Stimulated activated CD8-positive, alpha-beta memory T cell treated with anti-CD3 and anti-CD28 coated beads, Interleukin-2, amount 100 ng/mL, for 1 hour (primary cell): Measurements from ENCODE around the gene HPGD.

Source experiments
- DNase-seq, 2 donors: peaks; one replicate each; pipeline ENCODE4 v3.0.0-alpha.2; 2020; ENCODE audit warnings: low read depth in 2 of 2

HPGD gene

DNA sequence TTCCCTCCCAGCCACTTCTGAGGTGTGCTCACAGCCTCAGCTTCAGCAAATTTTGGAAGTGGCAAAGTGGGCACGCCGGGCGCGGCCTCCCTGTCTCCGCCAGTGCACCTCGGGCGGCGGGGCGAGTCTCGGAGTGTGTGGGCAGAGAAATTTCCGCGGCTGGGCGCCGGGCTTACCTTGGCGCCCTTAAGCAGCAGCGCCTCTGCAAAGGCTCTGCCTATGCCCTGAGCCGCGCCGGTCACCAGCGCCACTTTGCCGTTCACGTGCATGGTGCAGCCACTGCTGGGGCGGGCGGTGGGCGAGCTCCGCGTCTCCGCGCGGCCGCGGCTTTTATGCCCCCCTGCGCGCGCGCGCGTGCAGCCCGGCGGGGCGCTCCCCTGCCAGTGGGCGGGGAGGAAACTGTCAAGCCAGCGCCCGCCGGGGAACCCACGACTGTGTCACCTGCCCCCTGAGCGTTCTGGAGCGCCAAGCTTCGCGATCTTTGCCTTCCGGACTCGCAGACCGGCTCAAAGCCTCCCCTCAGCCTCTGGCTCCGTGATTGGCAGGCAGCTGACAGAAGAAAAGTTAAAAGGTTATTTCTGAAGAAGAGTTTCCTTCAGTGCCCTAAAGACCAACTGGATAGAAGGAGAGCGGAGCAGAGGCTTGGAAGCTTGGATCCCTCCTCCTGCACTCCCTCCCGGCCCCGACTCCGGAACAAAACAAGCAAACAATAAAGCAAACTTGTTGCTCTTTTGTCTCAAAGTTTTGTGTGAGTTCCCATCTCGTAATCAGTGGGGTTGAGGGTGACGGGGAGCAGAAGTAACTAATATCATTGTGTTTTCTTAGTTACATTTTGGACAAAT is at the start of gene HPGD:
Gene HPGD (minus strand): TSS at position 306 of the 842 bp plus-strand sequence. CDS start 37 bp downstream, at position 269.
- DNase-seq, result peak; percentile 35 to 44

DNA sequence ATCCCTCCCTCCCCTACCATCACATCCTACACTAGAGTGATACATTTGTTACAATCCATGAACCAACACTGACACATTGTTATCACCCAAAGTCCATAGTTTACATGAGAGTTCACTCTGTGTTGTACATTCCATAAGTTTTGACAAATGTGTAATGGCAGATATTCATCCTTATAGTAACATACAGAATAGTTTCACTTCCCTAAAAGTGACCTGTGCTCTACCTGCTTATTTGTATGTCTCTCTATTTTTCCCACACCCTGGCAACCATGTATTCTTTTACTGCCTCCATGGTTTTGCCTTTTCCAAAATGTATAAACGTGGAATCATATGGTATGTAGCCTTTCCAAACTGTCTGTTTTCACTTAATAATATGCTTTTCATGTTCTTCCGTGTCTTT is 42.2 kb upstream of the HPGD start:
- no peak for DNase-seq

DNA sequence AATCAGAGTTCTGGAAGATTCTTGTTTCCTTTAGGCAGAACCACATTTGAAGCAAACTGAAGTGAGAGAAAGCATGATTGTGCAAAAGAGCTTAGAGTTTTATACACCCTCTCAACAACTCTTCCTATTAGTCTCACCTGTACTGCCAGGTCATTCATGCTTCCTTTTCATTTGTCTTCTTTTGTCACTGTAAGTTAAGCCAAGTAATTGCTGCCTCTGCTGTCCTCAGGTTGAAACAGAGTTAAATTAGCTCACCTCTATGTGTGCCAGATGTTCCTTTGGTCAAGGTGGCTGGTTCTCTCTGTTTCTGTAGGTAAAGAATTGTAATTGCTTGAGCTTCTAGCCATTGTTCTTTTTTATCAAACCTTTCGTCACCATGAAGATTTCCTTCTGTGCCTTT is 41.1 kb upstream of the HPGD start:
- DNase-seq, result no peak

DNA sequence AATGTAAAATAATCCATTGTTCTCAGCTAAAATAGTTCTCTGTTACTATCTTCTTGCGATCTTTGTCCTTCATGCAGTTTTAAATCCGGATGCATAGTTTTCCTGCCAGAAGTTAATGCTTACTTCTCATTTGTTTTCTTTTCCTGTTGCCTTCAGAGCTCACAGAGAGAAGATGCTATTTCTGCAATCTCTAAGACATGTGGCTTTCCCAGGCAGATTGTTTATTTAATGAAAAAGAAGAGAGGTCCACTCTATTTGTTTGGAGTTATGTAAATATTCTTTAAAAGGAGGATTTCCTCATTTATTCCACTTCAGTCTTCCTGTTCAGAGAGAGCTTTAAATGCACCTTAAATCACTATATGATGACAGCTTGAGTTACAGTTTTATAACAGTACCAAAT is 39.3 kb upstream of the HPGD start:
- DNase-seq, result no peak

DNA sequence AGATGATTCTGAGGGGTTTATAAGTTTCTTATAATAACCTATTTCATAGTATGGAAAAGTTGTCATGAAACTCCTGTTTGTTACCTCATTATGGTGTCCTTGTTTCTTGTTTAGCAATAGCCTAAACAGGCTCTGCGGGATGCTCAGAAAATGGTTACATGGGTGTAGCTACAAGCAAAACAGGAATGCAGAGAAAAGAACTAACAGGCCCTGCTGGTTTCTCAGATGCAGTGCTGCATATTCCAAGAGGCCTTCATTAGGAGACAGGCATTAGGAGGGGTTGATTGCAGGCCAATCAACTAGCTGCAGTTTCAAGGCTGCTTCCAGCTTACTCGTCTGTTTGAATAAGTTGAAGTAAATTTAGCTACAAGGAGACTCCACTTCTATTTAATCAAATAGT is 37.6 kb upstream of the HPGD start:
- DNase-seq, result no peak

DNA sequence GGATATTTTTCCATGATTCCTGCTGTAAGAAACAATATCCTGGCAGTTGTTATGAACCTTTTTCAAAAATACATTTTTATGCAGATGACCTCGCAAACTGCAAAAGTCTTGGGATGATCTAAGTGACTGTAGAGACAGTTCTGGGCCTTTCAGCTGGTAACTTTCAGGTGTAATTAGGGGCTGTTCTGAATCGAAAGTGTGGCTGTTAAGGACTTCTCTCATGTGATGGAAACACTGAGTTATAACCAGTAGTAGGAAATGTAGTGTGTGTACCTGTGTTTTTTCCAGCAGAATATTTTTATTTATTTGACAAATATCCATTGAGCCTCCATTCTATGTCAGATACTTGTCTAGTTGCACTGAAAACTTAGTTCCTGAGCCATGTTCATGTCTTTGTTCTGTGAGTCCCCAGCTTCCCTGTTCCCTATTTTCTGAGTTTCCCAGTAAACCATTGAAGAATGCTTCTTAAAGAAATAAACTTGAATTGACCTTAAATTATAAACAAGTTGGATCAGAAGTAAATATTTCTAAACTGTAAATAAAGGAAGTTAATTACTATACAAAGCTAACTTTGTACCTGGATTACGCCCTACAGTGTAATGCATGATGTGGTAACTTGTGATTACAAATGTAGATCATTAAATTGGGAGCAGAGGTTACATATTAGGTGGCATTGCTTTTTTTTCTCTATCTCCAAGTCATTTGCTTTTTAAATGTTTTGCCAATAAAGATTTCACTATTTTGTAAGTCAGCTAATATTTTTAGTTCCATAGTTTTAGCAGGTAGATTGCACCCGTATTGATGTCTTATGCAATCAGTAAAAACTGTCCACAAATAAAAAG is 33.7 kb upstream of the HPGD start:
- DNase-seq, result no peak

DNA sequence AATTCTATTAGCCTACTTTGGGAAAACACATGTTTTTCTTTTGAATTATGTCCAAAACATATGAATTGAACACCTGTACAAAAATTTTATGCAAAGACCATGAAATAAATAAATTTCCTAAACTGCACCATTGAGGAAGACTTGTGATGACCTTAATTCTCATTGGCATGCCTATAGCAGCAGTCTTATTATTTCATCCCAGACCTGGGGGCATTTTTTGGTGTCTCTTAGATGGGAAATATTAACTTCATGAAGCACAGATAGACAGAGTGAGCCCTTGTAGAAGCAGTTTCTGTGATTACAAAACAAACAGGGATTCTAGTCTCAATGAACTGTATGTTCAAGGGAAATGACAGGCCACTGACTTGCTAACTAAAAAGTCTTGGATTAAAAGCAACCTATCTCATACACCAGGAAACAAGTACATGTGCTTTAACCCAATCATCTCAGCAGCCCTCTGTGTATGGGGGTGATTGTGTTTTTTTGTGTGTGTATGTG is 32.0 kb upstream of the HPGD start:
- no peak for DNase-seq

DNA sequence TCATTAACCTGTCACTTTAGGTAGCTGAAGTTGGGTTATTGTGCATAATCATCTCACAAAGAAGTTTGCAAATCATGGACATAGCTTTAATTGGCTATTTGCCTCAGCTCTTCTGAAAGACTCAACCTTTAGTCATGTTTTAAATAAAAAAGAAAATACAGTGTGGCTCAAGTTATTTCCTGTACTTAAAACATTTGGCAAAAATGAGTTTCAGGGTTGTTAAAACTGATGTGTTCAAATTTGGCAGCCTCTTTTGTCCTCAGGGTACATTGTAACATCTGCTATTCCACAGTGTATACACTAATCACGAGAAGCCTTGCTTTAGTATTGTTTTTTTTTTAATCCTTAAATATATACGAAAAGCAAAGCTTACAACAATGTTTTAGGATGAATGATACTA is 31.5 kb upstream of the HPGD start:
- no peak for DNase-seq

DNA sequence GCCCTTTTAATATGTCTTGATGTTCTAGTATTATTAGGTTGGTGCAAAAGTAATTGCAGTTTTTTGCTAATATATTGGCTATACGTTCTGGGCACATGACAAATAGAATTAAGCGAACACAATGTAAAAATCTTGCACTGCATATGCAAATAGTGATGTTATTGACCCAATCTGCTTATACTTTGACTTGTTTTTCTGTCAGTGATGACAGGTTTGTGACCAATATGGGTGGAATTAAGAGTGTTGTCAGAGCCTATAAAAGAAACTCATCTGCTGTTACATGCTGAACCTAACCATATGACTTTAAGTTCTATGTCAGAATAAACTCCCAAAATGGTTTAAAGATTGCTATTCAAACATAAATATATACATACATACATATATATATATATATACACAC is 30.7 kb upstream of the HPGD start:
- DNase-seq, result no peak

DNA sequence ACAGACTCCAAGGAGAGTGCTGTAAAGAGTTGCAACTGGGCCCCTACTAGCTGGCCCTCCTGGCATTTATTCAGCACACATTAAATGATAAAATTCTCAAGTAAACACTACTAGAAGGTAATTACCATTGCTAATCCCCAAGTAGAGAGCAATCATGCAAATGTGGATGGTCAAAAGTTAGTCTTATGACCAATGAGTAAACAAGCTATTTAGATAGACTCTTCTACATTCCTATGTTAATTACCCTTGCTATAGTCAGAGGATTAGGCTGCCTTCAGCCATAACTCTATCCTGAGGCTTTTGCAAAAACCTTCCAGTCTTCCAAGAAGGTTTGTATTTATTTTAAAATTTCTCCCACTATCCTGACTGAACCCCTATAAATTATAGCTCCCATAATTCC is 28.3 kb upstream of the HPGD start:
- DNase-seq, result no peak

DNA sequence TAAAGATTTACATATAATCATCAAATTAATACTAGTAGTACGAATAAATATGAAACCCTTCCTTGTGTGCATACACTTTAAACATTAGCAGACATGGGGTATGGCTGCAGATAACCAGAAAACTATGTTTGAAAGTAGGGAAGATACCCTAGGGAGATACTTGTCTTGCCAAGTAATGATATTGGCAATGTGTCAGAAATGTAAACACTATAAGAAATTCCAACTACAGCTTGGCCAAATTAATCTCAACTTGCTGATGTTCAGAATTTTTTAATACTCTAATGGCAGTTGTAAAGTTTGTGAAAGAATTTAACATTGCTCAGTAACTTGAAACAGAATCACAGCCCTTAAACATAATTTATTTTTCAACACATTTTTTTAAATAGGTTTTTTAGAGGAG is 27.4 kb upstream of the HPGD start:
- DNase-seq, result no peak

DNA sequence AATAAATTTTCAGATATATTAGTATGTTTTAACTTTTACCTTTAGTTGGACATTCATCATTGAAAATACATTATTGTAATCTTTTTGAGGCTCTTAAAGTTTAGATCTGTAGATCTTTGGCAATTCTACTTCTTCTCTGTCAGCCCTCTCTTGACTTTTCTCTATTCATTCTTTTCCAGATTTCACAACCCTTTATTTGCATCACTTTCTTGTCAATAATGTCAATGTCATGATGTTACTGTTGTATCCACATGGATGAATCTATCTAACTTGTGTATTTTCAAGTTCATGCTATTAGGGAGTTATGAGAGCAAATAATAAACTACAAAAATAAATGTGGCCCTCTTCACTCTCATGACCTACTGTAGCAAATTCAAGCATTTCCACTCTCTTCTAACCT is 23.0 kb upstream of the HPGD start:
- DNase-seq, result no peak

DNA sequence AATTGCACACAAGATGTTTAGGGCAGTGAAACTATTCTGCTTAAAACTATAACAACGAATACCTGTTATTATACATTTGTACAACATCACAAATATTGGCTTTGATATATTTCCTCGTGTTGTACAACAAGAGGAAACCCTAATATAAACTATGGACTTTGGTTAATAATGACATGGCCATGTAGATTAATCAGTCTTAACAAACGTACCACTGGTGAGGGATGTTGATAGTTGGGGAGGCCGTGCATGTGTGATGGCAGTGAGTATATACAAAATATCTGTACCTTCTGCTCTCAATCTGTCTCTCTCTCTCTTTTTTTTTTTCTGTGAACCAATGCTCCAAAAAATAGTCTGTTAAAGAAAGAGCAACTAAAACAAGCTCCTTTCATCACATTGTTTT is 22.2 kb upstream of the HPGD start:
- DNase-seq, result no peak

DNA sequence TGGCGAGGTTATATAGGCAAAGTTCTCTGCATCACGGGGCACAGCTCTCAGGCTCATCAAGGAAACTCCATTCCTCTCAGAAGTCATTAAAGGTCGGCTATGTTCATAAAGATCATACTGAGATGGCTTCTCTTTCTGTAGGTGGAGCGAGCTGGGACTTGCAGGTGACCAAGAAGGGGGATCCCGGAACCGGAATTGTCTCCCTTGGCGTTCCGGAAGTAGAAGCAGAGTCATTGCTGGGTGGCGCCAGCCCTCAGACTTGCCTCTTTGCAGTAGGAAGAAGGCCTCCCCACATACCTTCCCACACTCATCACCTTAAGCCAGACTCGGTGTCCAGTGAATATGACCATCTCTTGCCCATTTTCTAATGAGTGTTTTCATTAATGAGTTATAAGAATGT is 17.9 kb upstream of the HPGD start:
- DNase-seq, result no peak

DNA sequence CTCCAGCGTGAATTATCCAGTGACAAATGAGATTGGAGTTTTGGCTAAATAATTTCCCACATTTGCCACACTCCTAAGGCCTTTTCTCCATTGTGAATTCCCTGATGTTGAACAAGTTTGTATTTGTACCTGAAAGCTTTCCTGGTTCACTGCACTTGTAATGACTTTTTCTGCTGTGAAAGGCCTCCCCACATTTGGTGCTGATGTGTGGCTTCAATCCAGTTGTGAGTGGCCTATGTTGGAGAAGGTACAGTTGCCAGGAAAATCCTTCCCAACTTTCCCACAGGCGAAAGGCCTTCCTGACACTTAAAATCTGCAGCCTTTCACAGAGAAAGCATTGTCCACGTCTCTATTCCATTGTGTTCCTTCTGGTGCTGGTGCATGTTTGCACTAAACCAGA is 17.3 kb upstream of the HPGD start:
- no peak for DNase-seq

DNA sequence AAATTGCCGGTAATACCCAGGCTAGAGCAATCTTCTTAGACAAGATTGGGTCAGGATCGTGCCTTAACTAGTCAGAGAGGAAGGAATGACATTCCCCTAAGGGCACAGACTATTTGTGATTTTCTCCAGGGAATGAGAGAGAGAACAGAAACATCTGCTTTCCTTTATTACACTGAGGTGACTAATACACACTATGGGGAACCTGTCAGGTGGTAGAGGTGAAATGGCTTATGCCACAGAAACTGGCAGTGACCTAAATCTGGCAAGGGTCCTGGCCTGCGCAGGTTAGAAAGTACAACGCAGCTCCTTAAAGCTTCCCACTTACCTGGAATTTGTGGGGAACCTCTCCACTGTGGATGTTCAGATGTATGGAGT is 16.6 kb upstream of the HPGD start:
- DNase-seq, result no peak

DNA sequence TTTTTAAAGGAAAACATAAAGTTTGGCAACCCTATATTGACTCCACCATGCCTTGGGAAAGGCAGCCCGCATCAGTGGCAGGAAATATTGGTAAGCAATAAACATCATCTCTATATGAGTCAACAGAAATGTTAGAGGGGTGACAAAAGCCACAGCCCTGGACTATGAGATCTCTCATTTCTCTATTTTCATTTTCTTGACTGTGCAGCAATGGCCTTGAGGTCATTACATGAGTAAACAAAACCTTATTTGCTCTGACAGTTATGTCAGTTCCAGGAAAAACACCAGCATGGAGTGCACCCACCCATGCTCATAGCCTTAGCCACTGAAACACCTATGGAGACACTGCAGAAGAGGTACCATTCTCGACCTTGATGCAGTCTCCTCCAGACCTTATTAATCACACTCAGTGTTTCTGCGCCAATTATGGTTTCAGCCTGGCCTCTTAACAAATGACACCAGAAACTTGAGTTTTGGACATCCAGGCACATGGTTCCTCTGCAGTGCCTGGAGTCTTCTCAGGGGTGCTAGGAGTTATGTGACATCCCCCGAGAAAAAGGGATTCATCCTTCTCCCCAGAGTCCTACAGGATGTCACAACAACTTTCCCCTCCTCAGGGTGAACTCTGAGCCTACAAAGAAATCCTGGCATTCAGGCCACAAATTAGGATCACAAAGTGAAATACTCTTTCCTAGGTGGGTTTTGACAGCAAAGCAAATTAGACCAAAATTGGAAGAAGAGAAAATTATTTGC is 16.0 kb upstream of the HPGD start:
- no peak for DNase-seq

DNA sequence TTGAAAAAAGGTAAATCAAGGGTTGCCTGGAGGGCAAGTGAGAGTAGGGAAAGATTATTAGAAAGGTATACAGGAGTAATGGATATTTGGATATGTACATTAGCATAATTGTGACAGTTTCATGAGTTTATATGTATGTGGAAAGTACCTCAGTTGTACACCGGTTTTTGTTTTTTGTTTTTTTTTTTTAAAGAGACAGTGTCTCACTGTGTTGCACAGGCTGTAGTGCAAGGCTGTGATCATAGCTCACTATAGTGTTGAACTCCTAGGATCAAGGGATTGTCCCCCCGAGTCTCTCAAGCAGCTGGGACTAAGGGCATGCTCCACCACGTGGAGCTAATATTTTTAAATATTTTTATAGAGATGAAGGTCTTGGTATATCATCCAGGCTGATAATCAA is 15.3 kb upstream of the HPGD start:
- DNase-seq, result no peak

DNA sequence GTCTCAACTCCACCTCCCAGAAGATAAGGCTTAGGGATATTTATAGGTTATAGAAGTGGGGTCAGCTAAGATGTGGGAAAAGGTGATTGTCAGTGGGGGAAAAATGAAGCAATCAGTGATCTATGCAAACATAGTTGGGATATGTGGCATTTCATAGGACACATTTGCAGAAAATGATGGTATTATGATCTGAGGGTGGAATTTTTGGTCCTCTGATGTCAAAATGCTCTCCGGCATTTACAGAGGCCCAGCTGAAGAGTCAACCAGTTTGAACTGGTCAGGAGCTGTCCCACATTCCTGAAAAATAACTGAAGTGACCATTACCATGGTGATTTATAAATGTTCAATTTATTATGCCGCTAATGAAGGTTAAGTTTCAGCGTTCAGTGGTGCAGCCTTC is 12.2 kb upstream of the HPGD start:
- DNase-seq, result no peak

DNA sequence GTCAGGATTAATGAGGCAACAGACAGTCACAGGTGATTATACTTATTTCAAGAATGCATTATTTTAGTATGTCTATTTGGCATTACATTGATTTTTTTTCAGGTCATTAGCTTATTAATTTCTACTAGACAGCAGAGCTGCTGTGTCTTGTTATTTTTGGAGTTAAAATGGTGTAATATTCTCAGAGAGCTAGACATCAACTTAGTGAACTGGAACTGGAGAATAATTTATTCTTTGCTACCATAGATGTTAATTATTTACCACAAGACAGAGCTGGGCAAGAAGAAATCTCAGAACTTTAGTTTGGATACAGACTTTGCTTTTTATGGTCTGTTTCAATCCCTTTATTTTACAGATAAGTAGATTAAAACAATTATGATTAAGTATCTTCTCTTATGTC is 10.2 kb upstream of the HPGD start:
- no peak for DNase-seq

DNA sequence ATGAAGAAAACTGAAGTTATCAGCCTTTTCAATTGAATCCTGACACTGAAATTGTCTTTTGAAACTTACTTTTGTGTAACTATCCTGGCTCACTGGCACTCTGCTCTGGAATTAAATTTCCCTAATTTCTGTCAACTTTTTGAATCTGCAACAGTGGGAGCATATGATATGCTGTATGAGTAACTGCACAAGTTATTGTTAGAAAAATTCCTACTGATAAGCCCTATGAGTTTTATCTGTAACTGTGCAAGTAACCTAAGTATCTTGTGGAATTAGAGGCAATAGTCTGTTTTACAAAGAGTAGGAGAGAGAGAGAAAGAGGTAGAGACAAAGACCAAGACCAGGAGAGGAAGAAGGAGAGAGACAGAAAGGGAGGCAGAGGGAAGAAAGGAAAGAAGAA is 9.2 kb upstream of the HPGD start:
- DNase-seq, result no peak

DNA sequence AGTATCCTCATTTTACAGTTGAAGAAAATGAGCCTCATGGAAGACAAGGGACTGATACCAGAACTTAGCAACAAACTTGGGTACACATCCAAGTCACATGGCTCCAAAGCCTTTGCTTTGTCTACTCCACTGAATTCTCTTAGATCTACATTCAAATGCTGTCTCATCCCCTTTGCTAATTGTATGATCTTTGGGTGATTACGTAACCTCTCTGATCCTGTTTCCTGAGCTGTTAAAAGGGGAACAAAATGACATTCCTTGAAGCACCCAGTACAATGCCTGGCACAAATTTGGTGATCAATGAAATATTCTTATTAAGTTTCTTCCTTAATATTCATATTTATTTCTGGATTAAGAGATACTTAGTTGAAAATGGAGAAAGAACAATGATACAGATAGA is 5.9 kb upstream of the HPGD start:
- DNase-seq, result no peak
